ENCODE data around the gene DISC1.
A peak's percentile ranks its signal among the peaks of the same experiment; 100 is the strongest.

DISC1 gene

DNA sequence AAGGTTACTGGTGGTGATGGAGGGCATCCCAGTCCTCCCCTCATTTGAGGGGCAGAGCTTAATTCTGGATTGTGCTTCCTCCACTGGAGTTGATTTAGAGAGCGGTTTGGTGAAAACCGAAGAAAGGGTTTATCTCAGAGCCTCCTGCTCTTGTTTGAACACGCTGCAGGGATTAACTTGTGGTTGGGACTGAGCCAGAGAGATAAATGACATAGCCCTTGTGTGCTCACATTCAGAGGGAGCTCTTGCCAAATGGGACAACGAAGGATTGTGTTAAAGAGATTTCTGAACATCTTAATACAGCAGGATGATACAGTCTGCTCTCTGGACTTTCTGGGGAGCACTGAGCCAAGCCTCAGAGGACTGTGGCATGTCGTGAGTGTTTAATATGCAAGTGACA, 308.2 kb downstream of the DISC1 start:
- H3K4me3 ChIP-seq (ENCODE audit: low read depth, low read length): no peak overlapping the region
- no peak for TF ChIP-seq CTCF (IDR thresholded peaks at IDR 0.05; ENCODE audit: control insufficient read depth, extremely low read depth, insufficient read depth)
- DNase-seq (ENCODE audit: low read depth): peak; percentile 67

DNA sequence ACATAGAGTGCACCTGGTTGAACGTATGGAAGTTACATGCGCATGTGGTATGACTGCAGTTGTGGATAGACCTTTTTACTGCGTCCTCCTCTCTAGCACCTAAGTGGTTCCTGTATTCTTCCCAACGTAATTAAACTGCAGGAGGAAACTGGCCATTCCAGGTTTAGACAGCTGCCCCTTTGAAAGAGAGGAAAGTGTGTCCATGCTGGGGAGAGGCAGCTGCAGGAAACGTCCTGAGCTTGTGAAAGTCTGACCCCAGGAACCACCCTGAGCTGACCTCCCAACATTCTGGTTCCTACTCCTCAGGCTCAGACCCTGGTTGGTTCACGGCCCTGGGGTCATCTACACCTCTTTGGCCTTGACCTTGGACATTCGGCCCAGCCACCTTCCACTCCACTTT, 309.3 kb downstream of the DISC1 start:
- TF ChIP-seq CTCF (IDR thresholded peaks at IDR 0.05; ENCODE audit: control insufficient read depth, extremely low read depth, insufficient read depth): no peak
- no peak for DNase-seq (ENCODE audit: low read depth)

DNA sequence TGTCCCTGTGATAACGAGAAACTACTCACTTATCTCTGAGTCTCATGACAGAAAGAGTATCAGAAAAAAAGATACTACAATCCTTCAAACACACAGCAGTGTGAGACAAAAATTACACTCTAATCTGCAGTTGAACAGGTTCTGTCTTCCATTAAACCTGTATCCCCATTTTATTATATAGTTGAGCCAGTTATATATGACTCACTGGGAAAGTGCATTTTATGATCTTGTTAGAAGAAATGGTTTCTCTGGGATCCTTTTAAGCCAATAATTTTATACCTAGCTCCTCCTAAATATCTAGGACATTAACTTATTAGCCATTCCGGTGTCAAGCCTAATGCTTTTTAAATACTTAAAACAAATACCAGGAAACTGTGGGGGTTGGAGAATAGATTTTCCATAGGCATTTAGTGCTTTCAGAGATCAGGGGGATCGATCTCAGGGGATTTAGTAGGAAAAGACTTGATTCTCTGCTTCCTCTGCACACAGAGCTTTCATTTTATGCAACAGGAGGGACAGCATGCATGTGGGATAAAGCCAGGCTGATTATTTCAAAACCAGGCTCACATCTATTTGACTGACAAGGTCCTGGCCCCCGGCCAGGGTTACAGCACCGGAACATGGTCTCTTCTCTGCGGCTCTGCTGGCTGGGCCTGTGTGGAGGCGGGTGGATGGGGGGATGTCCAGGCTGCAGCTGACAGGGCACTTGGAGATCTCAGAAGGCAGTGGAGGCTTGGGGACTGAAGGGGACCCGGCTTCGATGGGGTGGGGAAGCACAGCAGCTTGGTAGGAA, 310.6 kb downstream of the DISC1 start:
- no peak for TF ChIP-seq CTCF (IDR thresholded peaks at IDR 0.05; ENCODE audit: control insufficient read depth, extremely low read depth, insufficient read depth)
- DNase-seq (ENCODE audit: low read depth): no peak
- no peak overlapping the region for H3K4me3 ChIP-seq (ENCODE audit: low read depth, low read length)

More for the DNA sequence above, 309.3 kb downstream of the DISC1 start:
- H3K4me3 ChIP-seq (ENCODE audit: low read depth, low read length): no peak overlapping the region

- DNase-seq (ENCODE audit: low read depth): no peak
- no peak for TF ChIP-seq CTCF (IDR thresholded peaks at IDR 0.05; ENCODE audit: control insufficient read depth, extremely low read depth, insufficient read depth)
- no peak overlapping the region for H3K4me3 ChIP-seq (ENCODE audit: low read depth, low read length)
Observed at GRCh38 chr1:231938211-231938610, 311.6 kb downstream of the DISC1 start.

- no peak overlapping the region for H3K4me3 ChIP-seq (ENCODE audit: low read depth, low read length)
- no peak for DNase-seq (ENCODE audit: low read depth)
- no peak for TF ChIP-seq CTCF (IDR thresholded peaks at IDR 0.05; ENCODE audit: control insufficient read depth, extremely low read depth, insufficient read depth)
Observed at GRCh38 chr1:231938711-231939110, 312.1 kb downstream of the DISC1 start.

DNA sequence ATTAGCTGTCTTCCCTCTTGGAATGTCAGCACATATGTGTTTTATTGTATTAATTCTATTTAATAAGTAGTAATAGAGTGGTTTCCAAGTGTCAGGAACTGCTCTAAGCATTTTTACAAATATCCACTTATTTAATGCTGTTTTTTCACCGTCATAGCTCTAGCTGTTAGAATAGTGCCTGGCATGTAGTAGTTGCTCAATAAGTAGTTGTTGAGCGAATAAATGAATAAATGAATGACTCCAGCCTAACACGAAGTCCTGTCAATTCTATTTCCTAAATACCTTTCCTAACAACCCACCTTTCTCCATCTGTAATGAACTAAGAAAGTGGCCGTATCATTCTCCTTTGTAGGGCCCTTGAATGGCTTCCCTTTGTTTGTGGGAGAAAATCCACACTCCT, 312.5 kb downstream of the DISC1 start:
- no peak for DNase-seq (ENCODE audit: low read depth)
- TF ChIP-seq CTCF (IDR thresholded peaks at IDR 0.05; ENCODE audit: control insufficient read depth, extremely low read depth, insufficient read depth): no peak
- no peak overlapping the region for H3K4me3 ChIP-seq (ENCODE audit: low read depth, low read length)

DNA sequence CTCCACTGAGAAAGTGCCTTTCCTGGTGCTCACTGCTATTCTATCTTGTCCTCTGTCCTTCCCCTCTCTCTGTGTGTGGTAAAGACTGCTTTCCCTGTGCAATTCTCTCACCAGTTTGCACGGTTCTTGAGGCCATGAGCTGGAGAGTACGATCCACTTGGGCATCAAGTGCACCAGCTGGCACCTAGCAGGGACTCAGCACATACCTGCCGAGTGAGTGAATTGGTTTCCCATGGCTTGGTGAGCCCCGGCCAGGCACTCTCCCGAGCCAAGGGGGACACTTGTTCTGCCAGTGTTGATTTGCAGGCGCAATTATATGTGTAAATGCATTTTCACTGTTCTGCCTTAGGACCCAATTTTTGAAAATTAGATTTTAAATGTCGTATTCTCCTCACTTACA, 313.5 kb downstream of the DISC1 start:
- TF ChIP-seq CTCF (IDR thresholded peaks at IDR 0.05; ENCODE audit: control insufficient read depth, extremely low read depth, insufficient read depth): no peak
- no peak for DNase-seq (ENCODE audit: low read depth)
- H3K4me3 ChIP-seq (ENCODE audit: low read depth, low read length): no peak overlapping the region
